H9 (cell line): ENCODE results near the gene HUWE1. TPM values are rescaled to one million over a fixed set of nuclear protein-coding genes. Genes with fewer than 3 reads are reported as not detected.

Source experiments
- DNase-seq: peaks from one replicate; pipeline ENCODE4 v3.0.0-alpha.2; 2017
- H2AFZ ChIP-seq: one replicate; pipeline ENCODE4 v1.6.1; 2013; ENCODE audit warnings: mild to moderate bottlenecking, low read length, control low read depth, moderate library complexity
- H2AK5ac ChIP-seq: 2 replicates; pipeline ENCODE4 v1.6.1; 2013; ENCODE audit warnings: low read length, control low read depth, mixed read lengths; ENCODE audit not compliant: insufficient read length
- H2BK120ac ChIP-seq: one replicate; pipeline ENCODE4 v1.6.1; 2013; ENCODE audit warnings: low read depth, mild to moderate bottlenecking, low read length, control low read depth, inconsistent platforms; ENCODE audit not compliant: poor library complexity, severe bottlenecking
- H2BK12ac ChIP-seq: 2 replicates; pipeline ENCODE4 v1.6.1; 2013; ENCODE audit warnings: low read length, control low read depth, mixed read lengths, low read depth; ENCODE audit not compliant: insufficient read length
- H2BK15ac ChIP-seq: 2 replicates; pipeline ENCODE4 v1.6.1; 2013; ENCODE audit warnings: low read depth, low read length, control low read depth
- H2BK20ac ChIP-seq: one replicate; pipeline ENCODE4 v1.6.1; 2013; ENCODE audit warnings: low read depth, mild to moderate bottlenecking, low read length, control low read depth, inconsistent platforms; ENCODE audit not compliant: poor library complexity, severe bottlenecking
- H2BK5ac ChIP-seq: 2 replicates; pipeline ENCODE4 v1.6.1; 2013; ENCODE audit warnings: low read length, control low read depth, mixed read lengths; ENCODE audit not compliant: insufficient read length
- H3K14ac ChIP-seq: 2 replicates; pipeline ENCODE4 v1.6.1; 2013; ENCODE audit warnings: low read length, control low read depth; ENCODE audit not compliant: insufficient read depth
- H3K18ac ChIP-seq: 2 replicates; pipeline ENCODE4 v1.6.1; 2013; ENCODE audit warnings: low read depth, mild to moderate bottlenecking, mixed read lengths, low read length, control low read depth; ENCODE audit not compliant: insufficient read length
- H3K23ac ChIP-seq: 2 replicates; pipeline ENCODE4 v1.6.1; 2013; ENCODE audit warnings: low read length, control low read depth, mixed read lengths, low read depth; ENCODE audit not compliant: insufficient read length
- H3K23me2 ChIP-seq: 2 replicates; pipeline ENCODE4 v1.6.1; 2013; ENCODE audit warnings: low read depth, mild to moderate bottlenecking, mixed read lengths, low read length, control low read depth; ENCODE audit not compliant: insufficient read length, poor library complexity, severe bottlenecking
- H3K27ac ChIP-seq: 2 replicates; pipeline ENCODE4 v1.5.1; 2013; ENCODE audit warnings: low read length, control low read depth, mixed read lengths, low read depth; ENCODE audit not compliant: insufficient read length
- H3K27me3 ChIP-seq: 2 replicates; pipeline ENCODE4 v1.6.1; 2013; ENCODE audit warnings: low read length, control low read depth, inconsistent platforms; ENCODE audit not compliant: insufficient read depth
- H3K4ac ChIP-seq: 2 replicates; pipeline ENCODE4 v1.6.1; 2013; ENCODE audit warnings: low read depth, mild to moderate bottlenecking, control low read depth, inconsistent platforms, low read length, moderate library complexity
- H3K4me1 ChIP-seq: 2 replicates; pipeline ENCODE4 v1.6.1; 2013; ENCODE audit warnings: low read length, control low read depth, inconsistent platforms; ENCODE audit not compliant: insufficient read depth
- H3K4me2 ChIP-seq: 2 replicates; pipeline ENCODE4 v1.6.1; 2013; ENCODE audit warnings: low read length, control low read depth, mixed read lengths; ENCODE audit not compliant: insufficient read length, insufficient read depth
- H3K56ac ChIP-seq: 2 replicates; pipeline ENCODE4 v1.6.1; 2013; ENCODE audit warnings: low read depth, mild to moderate bottlenecking, mixed read lengths, low read length, control low read depth; ENCODE audit not compliant: insufficient read length
- H3K79me1 ChIP-seq: 2 replicates; pipeline ENCODE4 v1.6.1; 2013; ENCODE audit warnings: low read depth, mild to moderate bottlenecking, moderate library complexity, low read length, control low read depth, inconsistent platforms; ENCODE audit not compliant: insufficient read depth, poor library complexity, severe bottlenecking
- H3K79me2 ChIP-seq: 2 replicates; pipeline ENCODE4 v1.6.1; 2013; ENCODE audit warnings: low read length, control low read depth, inconsistent platforms; ENCODE audit not compliant: insufficient read depth
- H3K9ac ChIP-seq: 2 replicates; pipeline ENCODE4 v1.6.1; 2013; ENCODE audit warnings: low read length, control low read depth, mixed read lengths; ENCODE audit not compliant: insufficient read length; ENCODE audit errors: extremely low read depth
- H3K9me3 ChIP-seq: one replicate; pipeline ENCODE4 v1.6.1; 2013; ENCODE audit warnings: low read depth, low read length, inconsistent platforms; ENCODE audit not compliant: control insufficient read depth
- H3T11ph ChIP-seq: one replicate; pipeline ENCODE4 v1.6.1; 2013; ENCODE audit warnings: mild to moderate bottlenecking, low read length, control low read depth, inconsistent platforms
- H4K20me1 ChIP-seq: one replicate; pipeline ENCODE4 v1.6.1; 2013; ENCODE audit not compliant: control insufficient read depth, insufficient read length, insufficient read depth
- H4K5ac ChIP-seq: 2 replicates; pipeline ENCODE4 v1.6.1; 2013; ENCODE audit warnings: low read depth, mild to moderate bottlenecking, mixed read lengths, low read length, control low read depth; ENCODE audit not compliant: insufficient read length
- H4K8ac ChIP-seq: replicated peaks from 2 replicates; pipeline ENCODE4 v1.6.1; 2013; ENCODE audit warnings: low read length, control low read depth, mixed read lengths, low read depth; ENCODE audit not compliant: insufficient read length
- H4K91ac ChIP-seq: 2 replicates; pipeline ENCODE4 v1.6.1; 2013; ENCODE audit warnings: low read depth, mild to moderate bottlenecking, moderate library complexity, mixed read lengths, low read length, control low read depth; ENCODE audit not compliant: insufficient read length
- H3K27ac Mint-ChIP-seq, 3 experiments: 2 replicates in 2 of 3; 3 replicates in 1 of 3; pipeline ENCODE4 v1.8.0; 2020 to 2021; ENCODE audit warnings: mixed read lengths in 3 of 3, mild to moderate bottlenecking in 1 of 3, moderate library complexity in 1 of 3
- H3K27me3 Mint-ChIP-seq: 2 replicates; pipeline ENCODE4 v1.8.0; 2021; ENCODE audit warnings: low read depth, mild to moderate bottlenecking, moderate library complexity, mixed read lengths
- H3K36me3 Mint-ChIP-seq, 3 experiments: 2 replicates in 2 of 3; 3 replicates in 1 of 3; pipeline ENCODE4 v1.8.0; 2020 to 2021; ENCODE audit warnings: low read depth in 3 of 3, mixed read lengths in 3 of 3; ENCODE audit not compliant: insufficient read depth in 1 of 3
- H3K4me1 Mint-ChIP-seq, 2 experiments: 2 replicates each; pipeline ENCODE4 v1.8.0; 2020; ENCODE audit warnings: mixed read lengths in 2 of 2
- H3K4me3 Mint-ChIP-seq, 2 experiments: 2 replicates in 1 of 2; 3 replicates in 1 of 2; pipeline ENCODE4 v1.8.0; 2020 to 2021; ENCODE audit warnings: mild to moderate bottlenecking in 2 of 2, mixed read lengths in 2 of 2, moderate library complexity in 1 of 2
- H3K9me3 Mint-ChIP-seq, 2 experiments: 2 replicates in 1 of 2; 3 replicates in 1 of 2; pipeline ENCODE4 v1.8.0; 2020; ENCODE audit warnings: mild to moderate bottlenecking in 2 of 2, mixed read lengths in 2 of 2, moderate library complexity in 1 of 2
- CTCF ChIP-seq: fragments of 200-600 bp; sonication (generic); conservative IDR thresholded peaks from 3 replicates; pipeline ENCODE4 v1.8.0; 2021; ENCODE audit warnings: antibody characterized with exemption, mild to moderate bottlenecking
- WGBS: extraction: QIAGEN DNeasy Blood & Tissue Kit; methylation state at CpG from one replicate; pipeline ENCODE4 v1.1.7; 2013; ENCODE audit warnings: missing lambda C conversion rate, low lambda C conversion rate, mixed read lengths; ENCODE audit not compliant: insufficient read length; ENCODE audit errors: extremely low coverage; 5-methylcytosine and 5-hydroxymethylcytosine counted together
- total RNA-seq: library from RNA; stranded (reverse); gene quantifications from 2 replicates; pipeline ENCODE4 v1.2.1, GENCODE V29; 2021

HUWE1 gene
- total RNA-seq, 1 experiment from 2014 or later: 230 TPM

GRCh38 chrX:53644751-53645150 lies 41.8 kb downstream of the HUWE1 start:
- Histone ChIP-seq H2BK20ac (no peak overlapping the region), H2BK5ac (no peak overlapping the region), H3K23ac (no peak overlapping the region), H4K8ac (no peak overlapping the region), H3K4ac (no peak overlapping the region), H3K9me3 (peaks cover 25% of the 10 kb centered on the region), H4K5ac (no peak overlapping the region), H3K56ac (no peak overlapping the region), H3K79me2 (no peaks in the 10 kb centered on the region), H2BK15ac (no peak overlapping the region), H3K27me3 (no peaks in the 10 kb centered on the region), H2AFZ (no peak overlapping the region), H2AK5ac (no peak overlapping the region), H3K4me2 (no peak overlapping the region), H3K18ac (no peak overlapping the region), H2BK12ac (no peak overlapping the region), H3K9ac (no peak overlapping the region), H3K14ac (no peak overlapping the region), H4K91ac (no peak overlapping the region), H4K20me1 (no peaks in the 10 kb centered on the region), H3K27ac (no peak overlapping the region), H3K4me1 (no peaks in the 10 kb centered on the region), H3K79me1 (no peaks in the 10 kb centered on the region), H2BK120ac (no peak overlapping the region), H3K23me2 (no peaks in the 10 kb centered on the region), H3T11ph (no peak overlapping the region)
- Mint-ChIP-seq H3K36me3 (peaks cover 33 to 80% (median 64%) of the 10 kb centered on the region in 3 experiments; a peak in 6 of 7 replicates), H3K4me3 (no peak overlapping the region), H3K27me3 (no peaks in the 10 kb centered on the region), H3K27ac (no peak overlapping the region), H3K9me3 (peaks cover 37 to 44% of the 10 kb centered on the region in 2 experiments; a peak in 4 of 5 replicates), H3K4me1 (no peaks in the 10 kb centered on the region)
- no CpG with 5 or more reads among the region's 3 CpGs for WGBS
- DNase-seq: no peak
- TF ChIP-seq CTCF: no peak
